Activated CD4-positive, alpha-beta T cell treated with anti-CD3 and anti-CD28 coated beads, Interleukin-2, amount 10 ng/mL, durations not matched to agents 24 days and 14 days (primary cell): ENCODE data around the gene CENPV. TPM values are rescaled to one million over a fixed set of nuclear protein-coding genes. Genes with fewer than 3 reads are reported as not detected.
"Not testable (repeated sequence)": the region's sequence is repeated elsewhere in the genome, so short reads cannot be mapped to it uniquely, and the experiment has no call there.

ENCODE experiments used
- DNase-seq: peaks from one replicate; pipeline ENCODE4 v3.0.0; 2022
- H3K27ac Mint-ChIP-seq: one replicate; pipeline ENCODE4 v1.8.0; 2022; ENCODE audit warnings: mild to moderate bottlenecking, mixed read lengths
- H3K27me3 Mint-ChIP-seq: one replicate; pipeline ENCODE4 v1.8.0; 2022; ENCODE audit warnings: mixed read lengths
- H3K36me3 Mint-ChIP-seq: one replicate; pipeline ENCODE4 v1.8.0; 2022; ENCODE audit warnings: low read depth, mild to moderate bottlenecking, mixed read lengths
- H3K4me1 Mint-ChIP-seq: one replicate; pipeline ENCODE4 v1.8.0; 2021; ENCODE audit warnings: mixed read lengths
- H3K4me3 Mint-ChIP-seq: one replicate; pipeline ENCODE4 v1.8.0; 2022; ENCODE audit warnings: mild to moderate bottlenecking, moderate library complexity, mixed read lengths
- H3K9me3 Mint-ChIP-seq: one replicate; pipeline ENCODE4 v1.8.0; 2021; ENCODE audit warnings: mixed read lengths
- intact Hi-C: fragments of 100-400 bp; cut with micrococcal nuclease; formaldehyde crosslinking; loops from one replicate; pipeline ENCODE4 v1.15.1; 2023
- total RNA-seq: library from RNA; stranded (reverse); gene quantifications from 2 replicates; pipeline ENCODE4 v1.2.3, GENCODE V29; 2022

CENPV gene
- total RNA-seq, 1 donor from 2014 or later, result 52.8 TPM

DNA sequence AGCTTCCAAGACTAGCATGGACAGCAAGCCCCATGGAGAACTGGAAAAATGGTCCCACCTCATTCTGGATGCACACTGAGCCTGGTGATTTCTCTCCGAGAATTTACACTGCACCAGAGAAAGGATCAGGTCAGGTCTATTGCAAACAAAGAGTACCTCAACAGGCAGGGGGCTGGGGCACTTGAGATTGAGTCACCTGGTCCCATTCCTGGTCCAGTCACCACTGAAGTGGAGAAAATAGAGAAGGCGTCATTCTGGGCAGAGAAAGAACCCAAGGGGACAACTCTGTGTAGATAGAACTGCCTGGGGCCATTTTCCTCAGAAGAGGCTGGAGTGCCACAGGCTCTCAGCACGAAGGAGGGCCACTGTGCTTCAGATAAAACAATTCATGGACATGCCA lies 38.4 kb downstream of the CENPV start:
- Mint-ChIP-seq H3K27ac (no peak overlapping the region), H3K4me1 (peaks cover 6% of the 10 kb centered on the region), H3K36me3 (peaks cover 12% of the 10 kb centered on the region), H3K9me3 (no peaks in the 10 kb centered on the region), H3K4me3 (no peak overlapping the region), H3K27me3 (no peaks in the 10 kb centered on the region)
- intact Hi-C loops, result no loop called here
- DNase-seq, result no peak

DNA sequence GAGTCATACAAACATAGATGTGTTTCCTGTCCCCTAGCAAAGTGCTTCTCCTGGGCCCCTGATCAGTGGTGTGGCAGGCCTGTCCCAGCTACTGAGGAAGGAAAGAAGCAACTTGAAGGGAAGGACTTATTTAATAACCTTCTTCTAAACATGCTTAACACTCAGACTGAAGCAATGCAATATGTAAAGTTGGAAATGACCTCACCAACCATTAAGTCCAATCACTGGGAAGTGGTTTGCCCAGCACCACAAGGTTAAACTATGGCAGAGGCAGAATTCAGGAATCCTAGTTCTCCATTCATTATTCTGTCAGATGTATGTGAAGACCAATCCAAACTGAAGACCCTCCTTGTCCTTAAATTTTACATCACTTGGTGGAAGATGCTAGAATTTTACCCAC lies 39.1 kb downstream of the CENPV start:
- no peaks in the 10 kb centered on the region for H3K27me3 Mint-ChIP-seq
- H3K4me1 Mint-ChIP-seq, result peaks cover 6% of the 10 kb centered on the region
- H3K36me3 Mint-ChIP-seq, result peaks cover 12% of the 10 kb centered on the region
- no peaks in the 10 kb centered on the region for H3K9me3 Mint-ChIP-seq
- intact Hi-C loops, result no loop called here
- DNase-seq, result no peak
- H3K27ac Mint-ChIP-seq, result no peak overlapping the region
- H3K4me3 Mint-ChIP-seq, result no peak overlapping the region

DNA sequence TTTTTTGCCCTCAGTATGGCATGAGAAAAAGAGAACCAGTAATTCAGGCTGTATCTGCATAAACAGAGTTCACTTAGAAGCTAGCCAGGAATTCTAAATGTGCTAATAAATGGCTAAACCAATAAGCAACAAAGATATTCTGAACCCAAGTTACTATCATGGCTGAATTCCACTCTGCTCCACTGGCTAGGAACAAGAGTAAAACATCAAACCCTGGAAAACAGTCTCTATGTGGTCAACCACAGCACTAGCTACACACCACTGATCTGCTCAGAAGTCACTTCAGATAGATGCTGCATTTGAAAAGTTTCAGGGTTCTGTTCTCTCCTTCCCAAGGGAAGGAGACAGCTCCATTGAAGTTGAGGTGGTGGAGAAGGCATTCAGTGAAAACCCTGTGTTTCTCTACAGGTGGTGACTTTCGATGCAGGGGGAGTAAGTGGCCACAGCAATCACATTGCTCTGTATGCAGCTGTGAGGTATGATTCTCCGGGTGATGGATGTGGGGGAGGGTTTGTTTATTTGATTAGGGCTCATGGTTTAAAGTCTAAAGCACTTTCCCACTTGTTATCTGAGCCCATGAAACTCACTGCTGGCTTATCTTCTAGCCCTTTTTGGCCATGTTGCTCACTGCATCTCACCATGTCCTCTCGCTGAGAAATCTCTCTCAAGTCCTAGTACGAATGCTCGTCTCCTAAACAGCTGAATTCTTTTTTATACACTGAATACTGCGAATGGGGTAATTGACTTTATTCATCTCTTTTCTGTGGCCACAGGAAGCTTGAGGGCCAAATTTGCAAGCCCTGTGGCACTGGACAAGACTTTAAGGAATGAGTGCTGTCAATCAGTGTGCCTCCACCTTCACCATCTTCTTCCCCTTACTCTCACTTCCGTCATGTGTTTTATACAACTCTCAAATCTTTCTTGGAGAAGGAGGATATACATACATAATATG lies 39.9 kb downstream of the CENPV start:
- DNase-seq, result no peak
- intact Hi-C loops, result no loop called here
- Mint-ChIP-seq H3K27me3 (no peaks in the 10 kb centered on the region), H3K9me3 (no peaks in the 10 kb centered on the region), H3K4me1 (peaks cover 6% of the 10 kb centered on the region), H3K27ac (no peak overlapping the region), H3K4me3 (no peak overlapping the region), H3K36me3 (peaks cover 12% of the 10 kb centered on the region)

DNA sequence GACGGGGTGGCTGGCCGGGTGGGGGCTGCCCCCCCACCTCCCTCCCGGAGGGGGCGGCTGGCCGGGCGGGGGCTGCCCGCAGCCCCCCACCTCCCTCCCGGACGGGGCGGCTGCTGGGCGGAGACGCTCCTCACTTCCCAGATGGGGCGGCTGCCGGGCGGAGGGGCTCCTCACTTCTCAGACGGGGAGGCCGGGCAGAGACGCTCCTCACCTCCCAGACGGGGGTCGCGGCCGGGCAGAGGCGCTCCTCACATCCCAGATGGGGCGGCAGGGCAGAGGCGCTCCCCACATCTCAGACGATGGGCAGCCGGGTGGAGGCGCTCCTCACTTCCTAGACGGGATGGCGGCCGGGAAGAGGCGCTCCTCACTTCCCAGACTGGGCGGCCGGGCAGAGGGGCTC lies 41.2 kb downstream of the CENPV start:
- H3K4me3 Mint-ChIP-seq, DNase-seq, H3K27me3 Mint-ChIP-seq, H3K4me1 Mint-ChIP-seq, intact Hi-C loops, H3K9me3 Mint-ChIP-seq, H3K27ac Mint-ChIP-seq: not testable (repeated sequence)
- H3K36me3 Mint-ChIP-seq, result peaks cover 11% of the 10 kb centered on the region

DNA sequence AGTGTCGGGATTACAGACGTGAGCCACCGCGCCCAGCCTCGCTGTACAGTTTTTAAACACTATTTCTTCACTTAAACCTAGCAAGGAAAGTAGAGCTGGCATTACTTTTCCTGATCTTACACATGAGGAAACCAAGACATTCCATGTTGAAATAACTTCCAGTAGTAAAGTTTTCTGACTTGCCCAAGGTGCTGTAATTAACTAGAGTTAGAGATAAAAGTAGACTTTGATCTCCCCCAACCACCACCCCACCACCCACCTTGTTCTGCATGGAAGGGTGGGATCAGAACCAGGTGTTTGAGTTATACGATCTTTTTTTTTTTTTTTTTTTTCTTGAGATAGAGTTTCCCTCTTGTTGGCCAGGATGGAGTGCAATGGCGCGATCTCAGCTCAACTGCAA lies 47.1 kb downstream of the CENPV start:
- H3K27ac Mint-ChIP-seq, result no peak overlapping the region

DNA sequence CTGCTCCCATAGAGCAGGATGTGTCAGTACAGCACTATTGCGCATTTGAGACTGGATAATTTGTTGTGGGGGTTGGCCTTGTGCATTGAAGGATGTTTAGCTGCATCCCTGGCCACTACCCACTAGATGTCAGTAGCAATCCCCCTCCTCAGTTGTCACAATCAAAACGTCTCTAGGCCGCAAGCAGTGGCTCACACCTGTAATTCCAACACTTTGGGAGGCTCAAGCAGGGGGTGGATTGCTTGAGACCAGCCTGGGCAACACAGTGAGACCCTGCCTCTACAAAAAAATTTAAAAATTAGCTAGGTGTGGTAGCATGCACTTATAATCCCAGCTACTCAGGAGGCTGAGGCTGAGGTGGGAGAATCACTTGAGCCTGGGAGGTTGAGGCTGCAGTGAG lies 48.4 kb downstream of the CENPV start:
- Mint-ChIP-seq H3K4me3 (no peak overlapping the region), H3K27me3 (no peaks in the 10 kb centered on the region), H3K27ac (no peak overlapping the region), H3K36me3 (peaks cover 8% of the 10 kb centered on the region), H3K9me3 (no peaks in the 10 kb centered on the region), H3K4me1 (no peaks in the 10 kb centered on the region)
- peak; percentile 59 for DNase-seq
- intact Hi-C loops, result no loop called here

More for the DNA sequence above, 47.1 kb downstream of the CENPV start:
- H3K36me3 Mint-ChIP-seq, result peaks cover 13% of the 10 kb centered on the region
- intact Hi-C loops, result no loop called here
- no peaks in the 10 kb centered on the region for H3K9me3 Mint-ChIP-seq
- no peak for DNase-seq
- peaks cover 4% of the 10 kb centered on the region for H3K4me1 Mint-ChIP-seq
- H3K4me3 Mint-ChIP-seq, result no peak overlapping the region
- no peaks in the 10 kb centered on the region for H3K27me3 Mint-ChIP-seq

DNA sequence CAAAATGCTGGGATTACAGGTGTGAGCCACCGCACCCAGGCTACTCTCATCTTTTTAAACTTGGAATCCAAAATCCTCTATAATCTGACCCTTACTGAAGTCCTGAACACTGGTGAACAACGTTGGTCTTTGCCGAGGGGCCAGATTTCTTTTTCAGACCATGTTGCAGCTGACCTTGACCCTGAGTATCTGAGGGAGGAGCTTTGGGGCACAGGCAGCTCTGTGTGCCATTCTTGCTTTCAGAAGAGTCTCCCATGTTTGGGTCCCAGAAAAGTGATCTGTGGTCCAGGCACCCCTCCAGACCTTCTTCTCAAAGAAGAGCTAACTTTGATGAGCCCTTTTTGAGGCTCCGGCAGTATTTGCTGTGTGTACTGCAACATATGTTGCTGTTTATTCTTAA lies 50.4 kb downstream of the CENPV start:
- no peak overlapping the region for H3K4me3 Mint-ChIP-seq
- DNase-seq, result no peak
- peaks cover 3% of the 10 kb centered on the region for H3K4me1 Mint-ChIP-seq
- H3K27ac Mint-ChIP-seq, result no peak overlapping the region
- no peaks in the 10 kb centered on the region for H3K27me3 Mint-ChIP-seq
- H3K9me3 Mint-ChIP-seq, result no peaks in the 10 kb centered on the region
- peaks cover 8% of the 10 kb centered on the region for H3K36me3 Mint-ChIP-seq
- intact Hi-C loops, result no loop called here

DNA sequence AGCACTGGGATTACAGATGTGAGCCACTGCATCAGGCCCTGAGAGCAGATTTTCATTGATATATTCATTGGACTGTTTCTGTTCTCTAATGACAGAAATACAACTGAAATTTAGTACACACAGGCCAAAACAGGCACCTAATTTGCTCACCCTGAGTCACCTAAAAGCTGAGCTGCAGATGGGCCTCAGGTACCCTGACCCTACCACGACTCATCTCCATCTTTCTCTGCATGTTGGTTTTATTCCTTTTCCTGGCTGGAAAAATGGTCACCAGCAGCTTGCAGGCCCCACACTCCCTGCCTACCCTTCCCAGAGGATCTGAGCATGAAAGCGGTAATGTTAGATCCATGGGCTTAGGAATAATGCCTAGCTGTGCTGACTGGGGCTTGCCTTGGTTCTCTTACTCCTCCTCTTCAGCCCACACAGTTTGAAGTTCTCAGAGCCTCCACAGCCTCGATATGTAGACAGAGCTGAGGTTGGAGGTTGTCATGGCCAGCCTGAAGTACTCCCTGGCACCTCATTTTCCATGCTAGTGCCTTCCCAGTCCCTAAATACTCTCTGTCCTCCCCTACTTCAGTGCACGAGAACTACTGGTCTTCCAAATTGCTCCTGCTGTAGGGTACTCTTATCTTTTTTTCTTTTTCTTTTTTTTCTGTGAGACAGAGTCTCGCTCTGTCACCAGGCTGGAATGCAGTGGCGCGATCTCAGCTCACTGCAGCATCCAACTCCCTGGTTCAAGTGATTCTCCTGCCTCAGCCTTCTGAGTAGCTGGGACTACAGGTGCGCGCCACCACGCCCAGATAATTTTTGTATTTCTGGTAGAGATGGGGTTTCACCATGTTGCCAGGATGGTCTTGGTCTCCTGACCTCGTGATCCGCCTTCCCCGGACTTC lies 51.1 kb downstream of the CENPV start:
- H3K27ac Mint-ChIP-seq, result no peak overlapping the region
- intact Hi-C loops, result no loop called here

DNA sequence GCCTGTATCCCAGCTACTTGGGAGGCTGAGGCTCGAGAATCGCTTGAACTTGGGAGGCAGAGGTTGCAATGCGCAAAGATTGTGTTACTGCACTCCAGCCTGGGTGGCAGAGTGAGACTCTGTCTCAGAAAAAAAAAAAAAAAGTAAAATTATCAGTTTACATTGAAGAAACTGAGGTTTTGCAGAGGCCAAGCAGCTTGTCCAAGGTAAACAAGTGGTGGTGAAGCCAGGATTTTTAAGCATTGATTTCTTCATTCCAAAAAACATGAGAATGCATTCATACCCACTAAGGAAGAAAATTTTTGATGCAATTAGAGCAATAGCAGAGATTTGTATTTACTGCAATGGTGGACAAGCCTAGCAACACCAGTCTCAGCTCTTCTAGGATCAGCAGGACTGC lies 52.7 kb downstream of the CENPV start:
- no peak overlapping the region for H3K4me3 Mint-ChIP-seq

More for the DNA sequence above, 51.1 kb downstream of the CENPV start:
- Mint-ChIP-seq H3K4me3 (no peak overlapping the region), H3K27me3 (no peaks in the 10 kb centered on the region), H3K4me1 (peaks cover 6% of the 10 kb centered on the region), H3K36me3 (peaks cover 8% of the 10 kb centered on the region), H3K9me3 (no peaks in the 10 kb centered on the region)
- no peak for DNase-seq

DNA sequence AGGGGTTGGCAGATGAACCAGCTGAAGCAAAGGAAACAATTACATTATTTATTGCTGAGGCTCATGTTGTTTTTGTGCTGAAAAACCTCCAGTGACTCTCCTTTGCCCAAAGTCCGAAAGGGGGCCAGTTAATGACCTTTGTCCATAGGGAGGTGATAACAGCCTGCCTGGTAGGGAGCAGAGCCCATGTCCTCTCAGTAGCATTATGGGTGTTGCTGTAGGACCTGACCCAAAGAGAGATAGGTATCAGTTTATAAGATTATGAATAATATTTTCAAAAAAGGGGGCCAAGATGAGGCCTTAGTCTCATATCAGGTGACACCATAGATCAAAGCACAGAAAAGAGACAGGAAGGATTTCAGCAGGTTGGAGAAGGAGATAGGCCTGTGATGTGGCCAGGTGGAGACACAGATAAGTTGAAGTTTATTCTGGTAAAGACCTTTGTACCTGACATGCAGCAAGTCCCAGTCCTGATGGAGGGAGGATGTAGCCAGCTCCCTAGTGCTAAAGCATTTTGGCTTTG lies 55.1 kb downstream of the CENPV start:
- no peak overlapping the region for H3K27ac Mint-ChIP-seq
- no peaks in the 10 kb centered on the region for H3K9me3 Mint-ChIP-seq
- H3K36me3 Mint-ChIP-seq, result peaks cover 5% of the 10 kb centered on the region
- H3K4me3 Mint-ChIP-seq, result no peak overlapping the region
- DNase-seq, result no peak
- intact Hi-C loops, result no loop called here
- peaks cover 13% of the 10 kb centered on the region for H3K4me1 Mint-ChIP-seq
- no peaks in the 10 kb centered on the region for H3K27me3 Mint-ChIP-seq

More for the DNA sequence above, 52.7 kb downstream of the CENPV start:
- Mint-ChIP-seq H3K27me3 (no peaks in the 10 kb centered on the region), H3K4me1 (peaks cover 13% of the 10 kb centered on the region), H3K36me3 (peaks cover 5% of the 10 kb centered on the region), H3K9me3 (no peaks in the 10 kb centered on the region), H3K27ac (no peak overlapping the region)
- DNase-seq, result no peak
- intact Hi-C loops, result no loop called here

DNA sequence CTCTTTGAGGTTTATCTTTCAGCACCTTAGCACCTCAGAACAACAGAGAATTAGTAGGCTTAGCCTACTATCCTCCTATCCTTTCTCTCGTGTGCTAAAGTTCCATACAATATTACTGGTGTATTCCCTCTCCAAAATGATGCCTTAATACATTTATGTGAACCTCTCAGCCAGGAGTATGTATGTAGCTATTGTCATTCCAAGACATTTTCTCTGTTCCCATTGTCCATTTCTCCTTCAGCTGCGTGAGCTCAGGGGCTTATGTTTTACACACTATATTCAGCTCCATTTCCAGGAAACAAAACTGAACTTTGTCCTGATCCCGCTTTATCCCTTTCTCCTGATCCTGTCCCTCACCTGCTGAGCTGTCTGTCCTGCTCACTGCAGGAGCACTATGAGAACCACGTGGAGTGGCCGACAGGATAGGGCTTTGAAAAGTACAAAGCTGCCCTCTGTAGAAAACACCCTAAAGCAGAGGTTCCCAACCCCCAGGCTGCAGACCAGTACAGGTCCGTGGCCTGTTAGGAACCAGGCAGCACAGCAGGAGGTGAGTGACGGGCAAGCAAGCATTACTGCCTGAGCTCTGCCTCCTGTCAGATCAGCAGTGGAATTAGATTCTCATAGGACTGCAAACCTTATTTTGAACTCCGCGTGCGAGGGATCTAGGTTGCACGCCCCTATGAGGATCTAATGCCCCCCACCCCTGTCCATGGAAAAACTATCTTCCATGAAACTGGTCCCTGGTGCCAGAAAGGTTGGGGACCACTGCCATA lies 55.7 kb downstream of the CENPV start:
- H3K27ac Mint-ChIP-seq, result no peak overlapping the region
- no peak overlapping the region for H3K4me3 Mint-ChIP-seq
- no peaks in the 10 kb centered on the region for H3K9me3 Mint-ChIP-seq
- H3K36me3 Mint-ChIP-seq, result peaks cover 5% of the 10 kb centered on the region
- no peak for DNase-seq
- intact Hi-C loops, result no loop called here
- H3K4me1 Mint-ChIP-seq, result peaks cover 14% of the 10 kb centered on the region
- no peaks in the 10 kb centered on the region for H3K27me3 Mint-ChIP-seq

DNA sequence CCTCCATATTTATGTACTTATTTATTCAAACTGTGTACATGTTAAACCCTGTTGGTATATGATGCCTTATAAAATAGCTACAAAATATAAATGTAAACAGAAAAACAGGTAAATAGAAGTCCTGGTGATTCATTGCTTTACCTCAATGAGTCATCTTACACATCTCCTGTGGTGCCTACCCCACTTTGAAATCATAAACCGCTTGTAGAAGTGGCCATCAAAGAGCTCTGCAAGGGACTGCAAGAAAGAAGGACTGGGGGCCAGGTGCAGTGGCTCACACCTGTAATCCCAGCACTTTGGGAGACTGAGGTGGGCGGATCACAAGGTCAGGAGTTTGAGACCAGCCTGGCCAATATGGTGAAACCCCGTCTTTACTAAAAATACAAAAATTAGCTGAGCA lies 57.2 kb downstream of the CENPV start:
- DNase-seq, H3K27me3 Mint-ChIP-seq, H3K36me3 Mint-ChIP-seq, intact Hi-C loops, H3K4me3 Mint-ChIP-seq, H3K9me3 Mint-ChIP-seq, H3K27ac Mint-ChIP-seq: not testable (repeated sequence)
- peaks cover 16% of the 10 kb centered on the region for H3K4me1 Mint-ChIP-seq

DNA sequence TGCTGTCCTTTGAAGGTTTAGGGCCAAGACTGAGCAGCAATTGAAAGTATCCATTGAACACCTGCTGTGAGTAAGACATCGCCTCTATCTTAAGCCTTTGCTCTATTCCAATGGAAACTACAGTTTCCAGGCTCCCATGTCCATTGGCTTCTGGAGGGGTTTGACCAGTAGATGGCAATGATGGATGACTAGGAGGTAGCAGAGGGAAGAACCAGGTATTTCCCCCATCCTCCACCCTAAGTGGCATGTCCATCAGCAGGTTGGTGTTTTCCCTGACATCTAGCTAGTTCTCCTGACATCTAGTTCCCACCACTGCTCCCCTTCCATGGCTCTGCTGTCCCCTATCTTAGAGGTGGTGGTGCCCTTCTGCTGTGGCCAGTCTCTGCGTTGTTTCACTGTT lies 58.7 kb downstream of the CENPV start:
- no peak overlapping the region for H3K4me3 Mint-ChIP-seq
- intact Hi-C loops, result no loop called here
- H3K4me1 Mint-ChIP-seq, result peaks cover 16% of the 10 kb centered on the region
- no peaks in the 10 kb centered on the region for H3K27me3 Mint-ChIP-seq
- peaks cover 2% of the 10 kb centered on the region for H3K36me3 Mint-ChIP-seq
- H3K27ac Mint-ChIP-seq, result no peak overlapping the region
- H3K9me3 Mint-ChIP-seq, result no peaks in the 10 kb centered on the region
- no peak for DNase-seq
